HG02970 (cell line): Measurements from ENCODE around the gene EML1.

ENCODE experiments used
- ATAC-seq: cut with Tn5 transposase; IDR thresholded peaks from one replicate; pipeline ENCODE4 v1.9.1; 2021; ENCODE audit warnings: mild to moderate bottlenecking, moderate library complexity, moderate number of reproducible peaks; ENCODE audit not compliant: unreplicated experiment, low FRiP score

EML1 gene

DNA sequence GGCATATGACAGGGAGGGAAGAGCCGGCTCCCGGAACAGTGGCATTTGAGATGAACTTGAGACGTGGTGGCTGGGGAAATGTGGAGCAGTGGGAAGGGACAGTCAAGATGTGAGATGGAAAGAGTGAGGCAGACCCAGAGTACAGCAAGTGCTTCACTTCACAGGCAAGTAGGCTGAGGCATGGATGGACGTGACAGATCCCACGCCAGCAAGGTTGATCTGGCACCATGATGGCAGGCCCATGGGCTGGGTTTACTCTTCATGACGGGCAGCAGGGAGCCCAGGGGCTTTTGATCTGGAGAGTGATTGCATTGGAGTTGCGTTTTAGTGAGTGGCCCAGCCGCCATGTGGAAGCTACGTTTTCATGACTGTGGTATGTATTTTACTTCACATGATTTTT lies 17.9 kb upstream of the EML1 start:
- no peak for ATAC-seq

GRCh38 chr14:99777951-99778350 lies 15.3 kb upstream of the EML1 start:
- no peak for ATAC-seq

DNA sequence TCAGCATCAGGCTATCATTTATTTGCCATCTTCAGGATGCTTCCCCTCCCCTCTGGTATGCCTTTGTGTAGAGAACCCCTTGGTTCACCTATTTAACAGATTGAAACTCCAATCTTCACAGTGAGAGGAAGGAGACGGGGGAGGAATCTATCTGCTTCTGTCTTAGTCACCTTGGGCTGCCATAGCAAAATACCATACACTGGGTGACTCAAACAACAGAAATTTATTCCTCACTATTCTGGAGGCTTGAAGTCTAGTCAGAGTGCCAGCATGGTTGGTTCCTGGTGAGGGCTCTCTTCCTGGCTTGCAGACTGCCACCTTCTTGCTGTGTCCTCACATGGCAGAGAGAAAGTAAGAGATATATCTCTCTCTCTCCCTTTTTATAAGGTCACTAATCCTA lies 13.5 kb upstream of the EML1 start:
- ATAC-seq, result no peak

DNA sequence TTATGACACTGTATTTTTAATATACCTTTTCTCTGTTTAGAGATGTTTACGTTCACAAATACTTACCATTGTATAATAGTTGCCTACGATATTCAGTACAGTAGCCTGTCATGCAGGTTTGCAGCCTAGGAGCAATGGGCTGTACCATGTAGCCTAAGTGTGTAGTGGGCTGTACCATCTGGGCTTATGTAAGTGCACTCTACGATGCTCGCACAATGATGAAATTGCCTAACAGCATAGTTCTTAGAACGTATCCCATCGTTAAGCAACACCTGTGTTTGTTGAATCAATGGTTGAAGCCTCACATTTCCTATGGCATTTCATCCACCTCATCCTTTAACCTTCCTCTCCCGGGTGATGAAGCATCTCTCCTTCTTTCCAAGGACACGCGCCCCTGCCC lies 12.5 kb upstream of the EML1 start:
- no peak for ATAC-seq

DNA sequence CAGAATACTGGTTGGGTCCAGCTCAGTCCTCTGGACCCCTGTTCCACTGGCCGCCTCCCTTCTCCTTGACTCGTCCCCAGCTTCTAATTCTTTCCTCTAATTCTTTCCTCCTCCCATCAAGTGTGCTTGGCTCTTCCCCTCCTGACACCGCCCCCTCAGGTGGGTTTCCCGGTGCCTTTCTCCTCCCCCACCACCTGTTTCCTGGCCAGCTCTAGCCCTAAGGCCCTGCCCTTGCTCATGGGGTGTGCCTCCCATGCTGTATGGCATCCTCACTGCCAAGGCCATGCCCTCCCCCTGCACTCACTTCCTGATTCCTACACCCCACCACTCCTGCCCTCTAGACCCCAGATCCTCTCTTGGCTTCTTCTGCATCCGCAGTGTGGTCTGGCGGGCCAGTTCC lies 12.1 kb upstream of the EML1 start:
- no peak for ATAC-seq

- no peak for ATAC-seq
These were observed 11.2 kb upstream of the EML1 start for GRCh38 chr14:99781853-99782610.

GRCh38 chr14:99784508-99784907 lies 8.7 kb upstream of the EML1 start:
- ATAC-seq, result no peak

DNA sequence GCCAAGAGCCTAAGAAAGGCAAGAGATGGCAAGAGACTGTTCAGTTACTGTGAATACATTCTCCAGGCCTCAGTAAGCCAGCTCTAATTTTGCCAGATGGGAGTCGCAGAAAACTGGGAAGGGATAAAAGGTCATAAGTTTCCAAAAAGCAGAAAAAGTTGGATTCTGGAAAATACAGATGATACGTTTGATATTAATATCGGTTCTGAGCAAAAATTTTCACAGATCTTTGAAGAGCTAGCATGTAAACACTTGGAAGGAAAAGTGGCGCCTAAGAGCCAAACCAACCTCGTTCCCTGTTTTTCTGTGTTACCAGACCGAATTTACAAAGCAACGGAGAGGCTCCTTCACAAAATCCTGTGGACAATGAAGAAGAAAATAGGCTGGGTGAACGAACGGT lies 7.8 kb upstream of the EML1 start:
- ATAC-seq, result no peak

- no peak for ATAC-seq
These were observed 6.7 kb upstream of the EML1 start for GRCh38 chr14:99786511-99786989.

DNA sequence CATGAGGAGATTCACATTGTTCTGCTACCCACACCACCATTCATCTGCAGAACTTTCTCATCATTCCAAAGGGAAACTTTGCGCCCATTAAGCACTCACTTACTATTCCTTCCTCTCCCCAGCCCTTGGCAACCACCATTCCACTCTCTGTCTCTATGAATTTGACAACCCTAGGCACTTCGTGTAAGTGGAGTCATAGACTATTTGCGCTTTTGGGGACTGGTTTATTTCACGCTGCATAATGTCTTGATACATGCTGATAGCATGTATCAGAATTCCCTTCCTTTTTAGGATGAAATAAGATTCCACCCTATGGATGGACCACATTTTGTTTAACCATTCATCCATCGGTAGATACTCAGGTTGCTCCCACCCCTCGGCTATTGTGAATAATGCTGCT lies 4.5 kb upstream of the EML1 start:
- ATAC-seq, result no peak

DNA sequence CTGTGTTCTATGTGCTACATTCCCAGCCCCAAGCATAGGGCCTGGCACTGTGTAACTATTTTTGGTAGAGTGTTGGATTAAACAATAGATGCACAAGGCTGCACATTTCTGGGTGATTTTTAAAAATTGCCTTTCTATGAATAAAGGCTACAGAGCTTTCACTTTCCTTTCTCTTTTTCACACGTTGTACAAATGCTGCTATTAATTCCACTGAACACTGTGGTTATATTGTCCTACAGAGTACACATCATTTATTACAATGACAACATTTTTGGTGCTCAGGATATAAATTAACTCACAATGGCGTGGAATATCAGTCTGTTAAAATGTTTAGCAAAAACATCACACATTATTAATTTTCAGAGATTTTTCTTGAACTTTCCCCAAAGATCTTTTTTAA lies 3.6 kb upstream of the EML1 start:
- no peak for ATAC-seq

DNA sequence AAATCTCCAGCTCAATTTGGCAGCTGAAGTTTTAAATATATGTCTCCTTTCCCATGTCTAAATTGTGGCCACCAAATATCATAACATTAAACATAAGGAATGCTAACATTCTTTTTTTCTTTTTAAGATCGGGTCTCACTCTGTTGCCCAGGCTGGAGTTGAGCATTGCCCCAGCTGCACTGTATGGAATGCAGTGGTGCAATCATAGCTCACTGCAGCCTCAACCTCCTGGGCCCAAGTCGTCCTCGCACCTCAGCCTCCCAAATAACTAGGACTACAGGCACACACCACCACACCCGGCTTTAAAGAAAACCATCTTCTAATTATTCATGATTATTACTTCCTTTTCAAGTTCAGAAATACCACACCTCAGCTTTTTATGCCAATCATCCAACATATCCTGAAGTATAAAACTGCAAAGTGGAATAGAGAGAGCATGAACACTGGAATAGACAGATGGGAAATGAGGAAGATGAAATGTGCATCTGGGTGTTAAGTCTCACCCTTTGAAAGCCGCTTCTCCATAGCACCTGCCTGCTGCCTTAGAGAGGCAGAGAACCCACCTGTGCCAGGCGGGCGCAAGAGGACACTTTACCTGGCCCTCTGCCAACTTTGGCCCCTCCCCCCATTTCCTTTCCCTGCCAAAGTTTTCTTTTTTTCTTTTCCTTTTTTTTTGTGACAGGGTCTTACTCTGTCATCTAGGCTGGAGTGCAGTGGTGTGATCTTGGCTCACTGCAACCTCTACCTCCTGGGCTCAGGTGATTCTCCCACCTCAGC lies 2.8 kb upstream of the EML1 start:
- ATAC-seq, result no peak

DNA sequence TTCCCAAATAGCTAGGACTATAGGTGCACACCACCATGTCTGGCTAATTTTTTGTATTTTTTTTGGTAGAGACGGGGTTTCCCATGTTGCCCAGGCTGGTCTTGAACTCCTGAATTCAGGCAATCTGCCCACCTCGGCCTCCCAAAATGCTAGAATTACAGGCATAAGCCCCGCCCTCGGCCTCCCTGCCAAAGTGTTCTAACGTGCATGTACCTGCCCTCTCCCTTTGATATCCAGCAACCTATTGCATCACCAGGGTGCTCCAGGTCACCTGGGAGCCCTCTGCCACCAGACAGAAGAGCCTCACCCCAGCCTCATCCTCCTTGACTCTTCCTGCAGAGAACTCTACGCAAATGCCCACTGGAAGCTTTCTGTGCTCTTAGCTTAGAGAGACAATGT lies 2.2 kb upstream of the EML1 start:
- no peak for ATAC-seq

DNA sequence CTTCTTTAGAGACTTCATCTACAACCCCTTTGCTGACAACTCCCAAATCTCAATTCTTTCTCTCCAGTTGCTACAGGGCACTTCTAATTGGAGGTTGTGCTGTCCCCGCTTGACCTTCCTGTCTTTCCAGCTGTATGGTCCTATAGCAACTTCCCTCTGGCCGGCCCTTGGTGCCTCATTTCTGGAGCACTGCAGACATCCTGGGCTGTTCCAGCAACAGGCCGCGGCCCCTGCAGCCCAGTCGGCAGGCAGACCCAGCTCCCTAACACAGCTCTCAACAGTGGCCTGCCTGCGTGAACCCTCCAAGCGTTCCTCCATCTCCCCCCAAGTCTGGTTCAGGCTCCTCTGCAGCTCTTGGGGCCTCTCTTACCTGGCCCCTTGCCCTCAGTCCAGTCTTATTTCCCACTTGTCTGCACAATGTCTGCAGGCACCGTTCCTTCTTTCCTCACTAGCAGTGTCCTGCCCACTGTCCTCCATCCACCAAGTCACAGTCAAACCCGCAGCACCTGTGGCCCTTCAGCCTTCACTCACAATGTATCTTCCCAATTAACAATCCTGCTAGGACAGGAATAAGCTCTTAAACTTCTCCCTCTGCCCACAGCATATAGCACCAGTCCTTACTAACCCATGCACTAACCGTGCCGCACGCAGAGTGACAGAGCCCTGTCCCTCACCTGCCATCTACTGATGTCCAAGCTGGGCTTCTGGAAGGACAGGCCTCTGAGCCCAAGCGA lies 1.6 kb upstream of the EML1 start:
- no peak for ATAC-seq

DNA sequence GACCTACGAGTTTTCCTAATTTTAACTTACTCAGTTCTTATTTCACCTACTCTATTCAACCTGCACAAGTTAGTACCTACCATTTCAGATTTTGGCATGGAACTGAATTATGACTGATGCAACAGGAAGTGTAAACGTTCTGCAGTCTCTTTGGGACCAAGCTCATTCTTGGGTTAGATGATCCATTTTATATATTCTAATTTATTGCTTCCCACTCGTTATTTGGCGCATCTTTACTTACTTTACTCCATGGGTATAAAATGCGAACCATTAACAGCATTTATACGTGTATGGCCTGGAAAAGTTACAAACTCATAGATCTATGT lies 1.0 kb upstream of the EML1 start:
- ATAC-seq, result no peak

DNA sequence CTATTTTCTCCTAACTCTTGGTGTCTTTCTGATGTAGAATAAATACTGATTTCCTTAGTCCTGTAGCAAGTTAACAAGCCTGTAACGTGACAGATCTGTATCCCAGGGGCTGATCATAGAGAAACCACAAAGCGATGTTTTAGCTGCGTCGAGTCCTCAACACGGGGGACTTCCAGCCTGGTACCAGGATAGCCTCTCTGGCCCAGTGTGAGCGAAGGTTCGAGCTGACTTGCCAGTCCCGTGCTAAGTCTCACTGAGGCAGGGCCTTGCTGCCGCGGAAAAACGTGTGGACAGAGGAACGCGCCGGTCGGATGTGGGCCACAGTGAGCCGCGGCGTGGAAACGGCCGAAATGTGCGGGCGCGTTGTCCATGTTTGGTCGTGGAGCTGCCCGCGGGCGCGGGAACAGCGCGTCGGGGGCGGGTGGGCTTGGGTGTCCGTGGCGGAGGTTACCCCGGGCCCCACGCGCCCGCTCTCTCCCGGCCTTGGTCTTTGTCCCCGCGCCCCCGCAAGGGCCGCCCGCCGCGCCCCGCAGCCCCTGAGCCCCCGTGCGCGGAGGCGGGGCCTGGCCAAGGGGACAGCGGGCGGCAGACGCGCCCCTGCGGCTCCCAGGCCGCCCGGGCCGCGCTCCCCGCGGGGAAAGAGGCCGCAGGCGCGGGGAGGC lies 531 bp upstream of the EML1 start:
- no peak for ATAC-seq

DNA sequence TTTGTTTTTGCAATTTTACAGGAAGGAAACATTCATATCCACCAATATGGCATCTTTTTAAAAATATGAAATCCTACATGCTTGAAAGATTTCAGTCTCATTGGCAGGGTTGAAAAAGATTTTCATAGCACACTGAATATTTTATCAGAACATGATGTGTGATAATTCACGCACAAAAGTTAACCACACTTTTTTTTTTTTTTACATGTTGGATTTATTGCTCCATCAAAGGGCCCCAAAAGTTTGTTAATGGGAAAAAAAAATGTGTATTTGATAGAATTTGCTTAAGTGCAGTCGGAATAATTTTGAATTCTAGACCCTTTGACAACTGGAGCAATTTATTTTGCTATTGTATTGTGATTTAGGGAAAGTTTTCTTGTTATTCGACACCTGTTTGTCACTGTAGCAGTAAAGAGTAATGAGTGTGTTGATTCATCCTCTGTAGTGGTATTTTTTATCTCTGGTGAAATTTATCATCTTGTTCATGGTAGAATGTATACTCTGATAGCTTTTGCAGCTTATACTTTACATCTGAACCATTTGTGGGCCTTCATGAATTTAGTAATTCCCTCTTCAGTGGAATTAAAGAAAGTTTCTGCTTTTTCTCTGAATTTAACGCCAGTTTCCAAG lies 1.1 kb downstream of the EML1 start:
- no peak for ATAC-seq

DNA sequence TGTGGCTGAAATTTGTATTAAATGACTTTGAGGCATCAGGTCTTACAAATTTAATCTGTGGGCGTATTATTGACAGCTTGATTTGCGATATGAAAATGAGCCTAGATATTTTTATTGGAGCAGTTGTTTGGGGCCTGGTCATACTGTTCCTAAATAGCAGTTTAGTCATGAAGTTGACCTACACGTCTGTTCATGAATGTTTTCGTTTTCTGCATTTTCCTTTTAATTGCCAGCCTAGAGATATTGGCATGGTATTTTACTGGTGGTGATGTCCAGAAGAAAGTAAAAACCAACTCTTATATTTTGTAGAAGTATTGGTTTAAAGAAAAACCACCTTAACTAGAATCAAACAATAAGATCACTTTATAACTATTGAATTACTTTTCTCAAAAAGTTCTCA lies 1.8 kb downstream of the EML1 start:
- ATAC-seq, result no peak

GRCh38 chr14:99797231-99797630 lies 4.0 kb downstream of the EML1 start:
- ATAC-seq, result no peak

GRCh38 chr14:99800781-99801180 lies 7.6 kb downstream of the EML1 start:
- ATAC-seq, result no peak
